Neutrophil (primary cell): ENCODE measurements around the gene OR51E2.

Experiments
- H3K27ac ChIP-seq: fragments of 200-600 bp; sonication (generic); 2 replicates; pipeline ENCODE4 v1.5.1; 2016; ENCODE audit warnings: mild to moderate bottlenecking, moderate library complexity
- H3K27me3 ChIP-seq: fragments of 200-600 bp; sonication (generic); 2 replicates; pipeline ENCODE4 v1.6.0; 2016; ENCODE audit warnings: mild to moderate bottlenecking
- H3K36me3 ChIP-seq: fragments of 200-600 bp; sonication (generic); 2 replicates; pipeline ENCODE4 v1.5.1; 2017
- H3K4me1 ChIP-seq, 2 experiments: fragments of 200-600 bp in 1 of 2; sonication (generic) in 1 of 2; 1 replicate in 1 of 2; 2 replicates in 1 of 2; pipeline versions ENCODE4 v1.5.1 to v1.6.1; 2013 to 2016; ENCODE audit warnings: low read depth in 1 of 2, low read length in 1 of 2, mild to moderate bottlenecking in 1 of 2, moderate library complexity in 1 of 2; ENCODE audit not compliant: control insufficient read depth in 1 of 2, insufficient read depth in 1 of 2
- H3K4me3 ChIP-seq, 2 experiments: fragments of 200-600 bp in 1 of 2; sonication (generic) in 1 of 2; 1 replicate in 1 of 2; 2 replicates in 1 of 2; pipeline ENCODE4 v1.5.1; 2013 to 2016; ENCODE audit warnings: low read depth in 1 of 2, low read length in 1 of 2, mild to moderate bottlenecking in 1 of 2, moderate library complexity in 1 of 2
- H3K9me3 ChIP-seq: fragments of 200-600 bp; sonication (generic); 2 replicates; pipeline ENCODE4 v1.5.1; 2016
- CTCF ChIP-seq: fragments of 200-600 bp; sonication (generic); IDR thresholded peaks from 2 replicates; pipeline ENCODE4 v1.5.1; 2016; ENCODE audit warnings: antibody characterized with exemption

OR51E2 gene

GRCh38 chr11:4672470-4672869, 25.2 kb downstream of the OR51E2 start:
- H3K27me3 ChIP-seq, result no peaks in the 10 kb centered on the region
- H3K4me3 ChIP-seq, result no peak overlapping the region
- TF ChIP-seq CTCF, result no peak
- H3K36me3 ChIP-seq, result no peaks in the 10 kb centered on the region
- no peaks in the 10 kb centered on the region for H3K4me1 ChIP-seq
- H3K9me3 ChIP-seq, result no peaks in the 10 kb centered on the region
- no peak overlapping the region for H3K27ac ChIP-seq

- TF ChIP-seq CTCF, result no peak
- H3K27ac ChIP-seq, result no peak overlapping the region
- H3K36me3 ChIP-seq, result no peaks in the 10 kb centered on the region
- no peaks in the 10 kb centered on the region for H3K27me3 ChIP-seq
- no peaks in the 10 kb centered on the region for H3K9me3 ChIP-seq
- H3K4me1 ChIP-seq, result no peaks in the 10 kb centered on the region
- H3K4me3 ChIP-seq, result no peak overlapping the region
These were observed 25.9 kb downstream of the OR51E2 start for GRCh38 chr11:4671741-4672140.

- no peak for TF ChIP-seq CTCF
- H3K27ac ChIP-seq, result no peak overlapping the region
- H3K4me1 ChIP-seq, result no peaks in the 10 kb centered on the region
- no peak overlapping the region for H3K4me3 ChIP-seq
- H3K9me3 ChIP-seq, result no peaks in the 10 kb centered on the region
- H3K36me3 ChIP-seq, result no peaks in the 10 kb centered on the region
- no peaks in the 10 kb centered on the region for H3K27me3 ChIP-seq
These were observed 32.2 kb downstream of the OR51E2 start for GRCh38 chr11:4665424-4665823.

- Histone ChIP-seq H3K4me1 (no peaks in the 10 kb centered on the region), H3K36me3 (no peaks in the 10 kb centered on the region), H3K27me3 (no peaks in the 10 kb centered on the region), H3K27ac (no peak overlapping the region), H3K9me3 (no peaks in the 10 kb centered on the region), H3K4me3 (no peak overlapping the region)
- no peak for TF ChIP-seq CTCF
These were observed 32.9 kb downstream of the OR51E2 start for GRCh38 chr11:4664786-4665185.

- TF ChIP-seq CTCF, result no peak
- Histone ChIP-seq H3K4me3 (no peak overlapping the region), H3K36me3 (no peaks in the 10 kb centered on the region), H3K9me3 (no peaks in the 10 kb centered on the region), H3K27ac (no peak overlapping the region), H3K27me3 (peaks cover under 1% of the 10 kb centered on the region), H3K4me1 (no peaks in the 10 kb centered on the region)
These were observed 33.5 kb downstream of the OR51E2 start for GRCh38 chr11:4664183-4664582.

- Histone ChIP-seq H3K27ac (no peak overlapping the region), H3K4me1 (no peaks in the 10 kb centered on the region), H3K9me3 (no peaks in the 10 kb centered on the region), H3K36me3 (no peaks in the 10 kb centered on the region), H3K27me3 (peaks cover 7% of the 10 kb centered on the region), H3K4me3 (no peak overlapping the region)
- TF ChIP-seq CTCF, result no peak
These were observed 34.8 kb downstream of the OR51E2 start for GRCh38 chr11:4662876-4663275.
